ENCODE measurements around the gene DHH.
"Not testable (repeated sequence)": the region's sequence is repeated elsewhere in the genome, so short reads cannot be mapped to it uniquely, and the experiment has no call there.

DHH gene

GRCh38 chr12:49094160-49094974, at the start of gene DHH:
Gene DHH (minus strand): TSS chr12:49094801. CDS start chr12:49094512, 289 bp downstream.
- no peak for DNase-seq

- no peak for DNase-seq
Observed at GRCh38 chr12:49144384-49144783, 49.8 kb upstream of the DHH start.

- DNase-seq, result no peak
Observed at GRCh38 chr12:49138999-49139398, 44.4 kb upstream of the DHH start.

GRCh38 chr12:49138587-49138986, 44.0 kb upstream of the DHH start:
- no peak for DNase-seq

GRCh38 chr12:49137476-49137875, 42.9 kb upstream of the DHH start:
- DNase-seq, result no peak

- DNase-seq, result not testable (repeated sequence)
Observed at GRCh38 chr12:49136997-49137396, 42.4 kb upstream of the DHH start.

GRCh38 chr12:49133590-49133989, 39.0 kb upstream of the DHH start:
- DNase-seq, result no peak

- DNase-seq, result peak; percentile 5
Observed at GRCh38 chr12:49133014-49133413, 38.4 kb upstream of the DHH start.

- peak; percentile 67 for DNase-seq
Observed at GRCh38 chr12:49131894-49132461, 37.4 kb upstream of the DHH start.

- DNase-seq, result peak; percentile 92
Observed at GRCh38 chr12:49131051-49131893, 36.7 kb upstream of the DHH start, which contains the start of gene TUBA1B. Gene TUBA1B (minus strand): TSS chr12:49131395. CDS start chr12:49131300, 95 bp downstream.

GRCh38 chr12:49130151-49131050, 35.8 kb upstream of the DHH start:
- DNase-seq, result peak; percentile 93

- no peak for DNase-seq
Observed at GRCh38 chr12:49129332-49130150, 34.9 kb upstream of the DHH start.

- not testable (repeated sequence) for DNase-seq
Observed at GRCh38 chr12:49127971-49128370, 33.4 kb upstream of the DHH start.

- DNase-seq, result peak; percentile 22
Observed at GRCh38 chr12:49126852-49127763, 32.5 kb upstream of the DHH start.

- peak; percentile 55 for DNase-seq
Observed at GRCh38 chr12:49121047-49121696, 26.6 kb upstream of the DHH start.

GRCh38 chr12:49111206-49111605, 16.6 kb upstream of the DHH start:
- DNase-seq, result no peak

GRCh38 chr12:49110464-49111155, 16.0 kb upstream of the DHH start, which contains the start of gene LMBR1L:
Gene LMBR1L (minus strand): TSS chr12:49110847. CDS start chr12:49110555, 292 bp downstream.
- DNase-seq, result peak; percentile 99

GRCh38 chr12:49109641-49110463, 15.3 kb upstream of the DHH start:
- DNase-seq, result no peak

Data from fibroblast of skin of right biceps (primary cell).